Uterus (tissue), 2 donors: ENCODE measurements around the gene IGFN1.

Experiments
- POLR2A ChIP-seq, 2 donors: fragments of 450-650 bp; IDR thresholded peaks; one replicate each; pipeline ENCODE4 v1.6.1; 2016; ENCODE audit warnings: antibody characterized with exemption in 2 of 2, mild to moderate bottlenecking in 1 of 2, moderate library complexity in 1 of 2
- TF ChIP-seq, protein P1 (sequence below), 4 experiments: fragments of 200-600 bp in 2 of 4; fragments of 450-650 bp in 2 of 4; sonication (generic) in 2 of 4; IDR thresholded peaks; one replicate each; pipeline ENCODE4 v1.5.1; 2016 to 2019; ENCODE audit warnings: antibody characterized with exemption in 4 of 4, mild to moderate bottlenecking in 2 of 4, moderate library complexity in 1 of 4

DNA sequence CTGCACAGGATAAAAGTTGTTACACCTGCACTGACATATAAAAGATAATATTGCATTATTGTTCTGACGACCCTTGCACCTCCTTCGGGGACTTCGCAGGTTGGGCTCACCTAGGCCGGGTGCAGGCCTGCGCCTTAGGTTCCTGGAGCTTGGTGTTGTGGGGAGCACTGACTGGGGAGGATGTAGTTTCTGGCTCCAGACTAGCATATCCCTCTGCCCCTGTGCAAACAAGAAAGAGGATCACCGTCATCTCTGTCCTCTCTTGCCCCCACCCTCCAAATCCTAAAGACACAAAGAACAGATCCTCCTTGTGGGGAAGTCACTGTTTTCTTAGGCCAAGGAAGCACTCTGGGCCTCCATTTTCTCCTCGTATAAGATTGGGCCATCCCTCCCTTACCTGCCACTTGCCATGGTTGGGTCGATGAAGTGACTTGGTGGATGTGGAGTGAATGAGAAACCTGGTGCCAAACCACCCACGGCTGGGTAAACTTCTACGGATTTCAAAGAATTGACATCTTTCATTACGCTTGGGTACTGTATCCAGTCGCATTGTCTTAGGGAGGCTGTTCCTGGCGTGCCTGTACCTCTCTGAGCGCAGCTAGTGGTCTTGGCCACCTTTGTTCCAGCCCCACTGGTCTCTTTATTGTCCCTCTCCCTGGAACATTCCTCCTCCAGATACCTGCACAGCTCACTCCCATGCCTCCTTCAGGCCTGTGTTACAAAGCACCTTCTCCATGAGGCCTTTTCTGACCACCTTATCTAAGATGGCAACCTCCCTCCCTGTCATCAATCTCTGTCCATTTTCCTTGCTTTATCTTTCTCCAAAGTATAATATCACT is 58.3 kb downstream of the IGFN1 start:
- TF ChIP-seq, protein P1, sequence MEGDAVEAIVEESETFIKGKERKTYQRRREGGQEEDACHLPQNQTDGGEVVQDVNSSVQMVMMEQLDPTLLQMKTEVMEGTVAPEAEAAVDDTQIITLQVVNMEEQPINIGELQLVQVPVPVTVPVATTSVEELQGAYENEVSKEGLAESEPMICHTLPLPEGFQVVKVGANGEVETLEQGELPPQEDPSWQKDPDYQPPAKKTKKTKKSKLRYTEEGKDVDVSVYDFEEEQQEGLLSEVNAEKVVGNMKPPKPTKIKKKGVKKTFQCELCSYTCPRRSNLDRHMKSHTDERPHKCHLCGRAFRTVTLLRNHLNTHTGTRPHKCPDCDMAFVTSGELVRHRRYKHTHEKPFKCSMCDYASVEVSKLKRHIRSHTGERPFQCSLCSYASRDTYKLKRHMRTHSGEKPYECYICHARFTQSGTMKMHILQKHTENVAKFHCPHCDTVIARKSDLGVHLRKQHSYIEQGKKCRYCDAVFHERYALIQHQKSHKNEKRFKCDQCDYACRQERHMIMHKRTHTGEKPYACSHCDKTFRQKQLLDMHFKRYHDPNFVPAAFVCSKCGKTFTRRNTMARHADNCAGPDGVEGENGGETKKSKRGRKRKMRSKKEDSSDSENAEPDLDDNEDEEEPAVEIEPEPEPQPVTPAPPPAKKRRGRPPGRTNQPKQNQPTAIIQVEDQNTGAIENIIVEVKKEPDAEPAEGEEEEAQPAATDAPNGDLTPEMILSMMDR (IDR thresholded peaks at IDR 0.05), result no peak
- no peak for TF ChIP-seq POLR2A (IDR thresholded peaks at IDR 0.05)
